Suppressor macrophage treated with lipopolysaccharide for 4 hours (primary cell): ENCODE data around the gene CORO2B.
"Not testable (repeated sequence)": the region's sequence is repeated elsewhere in the genome, so short reads cannot be mapped to it uniquely, and the experiment has no call there.

Source experiments
- DNase-seq: peaks from one replicate; pipeline ENCODE4 v3.0.0-alpha.2; 2020

The CORO2B gene

GRCh38 chr15:68632101-68632500, 53.3 kb downstream of the CORO2B start:
- DNase-seq = no peak

DNA sequence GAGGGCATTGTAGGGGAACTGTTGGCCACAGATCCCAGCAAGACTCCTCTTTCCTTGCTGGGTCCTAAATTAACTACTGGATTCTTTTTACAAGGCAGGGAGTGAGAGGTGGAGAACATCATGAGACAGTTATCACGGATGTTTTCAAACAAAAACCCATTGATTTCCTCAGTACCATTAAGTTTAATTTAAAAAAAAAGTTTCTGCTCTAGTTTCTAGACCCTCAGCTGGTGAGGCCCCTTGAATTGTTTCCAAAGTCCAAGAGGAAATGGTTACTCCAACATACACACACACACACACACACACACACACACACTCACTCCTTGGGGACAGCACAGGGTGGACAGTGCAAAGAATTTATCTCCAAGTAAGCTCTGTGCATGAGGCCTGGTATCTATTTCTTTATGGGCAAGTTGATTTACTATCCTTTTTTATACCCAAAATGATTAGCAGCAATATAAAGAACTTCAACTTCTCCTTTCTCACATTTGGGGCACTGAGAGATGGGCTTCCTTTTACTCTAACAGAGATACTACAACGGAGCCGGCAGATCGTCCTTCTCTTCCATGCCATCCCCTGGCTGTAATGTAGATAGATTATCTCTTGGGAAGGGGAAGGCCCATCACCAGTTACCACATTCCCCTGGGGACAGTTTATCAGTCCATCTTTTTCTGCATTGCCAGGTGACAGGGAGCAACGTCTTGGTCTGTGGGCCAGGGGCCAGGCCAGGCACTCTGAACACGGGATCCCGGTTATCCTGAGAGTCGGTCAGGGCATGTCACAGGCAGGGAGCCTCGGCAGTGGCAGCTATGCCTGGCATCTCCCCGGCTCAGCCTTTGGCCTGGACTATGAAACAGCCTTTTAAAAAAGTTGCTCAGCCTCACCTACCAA, 54.7 kb downstream of the CORO2B start:
- DNase-seq = no peak

DNA sequence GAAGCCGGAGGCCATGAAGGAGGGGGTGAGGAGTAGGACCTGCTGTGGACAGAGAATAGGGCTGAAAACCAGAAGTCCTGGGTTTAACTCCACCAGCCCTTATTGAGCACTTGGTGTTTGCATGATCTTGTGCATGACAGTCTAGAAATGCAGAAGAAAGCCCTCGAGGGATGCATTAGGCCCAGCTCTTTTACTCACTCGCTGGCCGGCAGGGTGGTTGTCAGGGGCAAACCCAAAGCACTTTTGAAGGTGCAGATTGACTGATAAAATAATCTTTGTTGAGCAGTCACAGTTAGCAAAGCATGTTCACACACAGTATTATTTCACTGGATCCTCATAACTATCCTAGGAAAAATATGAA, 55.3 kb downstream of the CORO2B start:
- no peak for DNase-seq

DNA sequence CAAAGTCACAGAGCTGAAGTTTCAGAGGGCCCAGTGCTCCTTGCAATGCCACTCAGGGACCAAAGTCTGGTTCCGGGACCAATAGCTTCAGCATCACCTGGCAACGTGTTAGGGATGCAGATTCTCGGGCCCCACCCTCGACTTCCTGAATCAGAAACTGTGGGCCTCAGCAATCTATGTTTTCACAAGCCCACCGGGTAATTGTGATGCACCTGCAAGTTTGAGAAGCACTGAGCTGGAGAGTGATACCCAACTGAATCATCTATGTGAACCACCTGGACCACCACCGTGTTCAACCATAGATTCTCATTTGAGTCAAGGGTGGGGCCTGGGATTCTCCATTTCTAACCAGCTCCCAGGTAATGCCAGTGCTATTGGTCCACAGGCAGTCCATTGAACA, 55.7 kb downstream of the CORO2B start:
- no peak for DNase-seq

- no peak for DNase-seq
Measured at GRCh38 chr15:68635141-68635540, 56.3 kb downstream of the CORO2B start.

- DNase-seq = no peak
Measured at GRCh38 chr15:68636256-68636655, 57.5 kb downstream of the CORO2B start.

DNA sequence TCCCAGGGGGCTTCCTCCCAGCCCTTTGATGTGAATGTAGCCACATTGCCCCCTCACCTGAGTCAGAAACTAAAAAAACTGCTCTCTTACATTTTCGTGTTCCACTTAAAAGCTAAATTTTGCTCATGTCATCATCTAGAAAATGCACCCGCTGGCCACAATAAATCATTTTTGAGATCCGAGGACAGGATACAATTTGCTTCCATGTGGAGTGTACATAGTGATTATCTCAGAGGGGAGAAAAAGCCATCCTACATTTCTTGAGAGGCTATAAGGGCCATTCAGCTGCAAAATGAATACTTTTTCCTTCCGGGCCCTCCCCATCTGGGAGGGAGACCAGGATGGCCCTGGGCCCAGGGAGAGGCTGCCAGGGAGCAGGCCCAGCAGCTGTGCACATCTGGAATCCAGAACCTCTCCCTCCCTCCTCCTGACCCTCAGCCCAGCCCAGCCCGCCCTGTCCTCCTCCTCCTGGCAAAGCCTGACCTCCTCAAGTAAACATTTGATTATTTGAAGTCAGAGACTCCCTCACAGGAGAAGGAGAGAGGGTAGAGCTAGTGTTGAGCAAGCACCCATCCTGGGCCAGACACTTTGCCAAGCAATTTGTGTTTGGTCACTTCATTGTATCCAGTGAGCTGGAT, 59.1 kb downstream of the CORO2B start:
- DNase-seq = no peak

GRCh38 chr15:68638953-68639515, 60.2 kb downstream of the CORO2B start:
- no peak for DNase-seq

DNA sequence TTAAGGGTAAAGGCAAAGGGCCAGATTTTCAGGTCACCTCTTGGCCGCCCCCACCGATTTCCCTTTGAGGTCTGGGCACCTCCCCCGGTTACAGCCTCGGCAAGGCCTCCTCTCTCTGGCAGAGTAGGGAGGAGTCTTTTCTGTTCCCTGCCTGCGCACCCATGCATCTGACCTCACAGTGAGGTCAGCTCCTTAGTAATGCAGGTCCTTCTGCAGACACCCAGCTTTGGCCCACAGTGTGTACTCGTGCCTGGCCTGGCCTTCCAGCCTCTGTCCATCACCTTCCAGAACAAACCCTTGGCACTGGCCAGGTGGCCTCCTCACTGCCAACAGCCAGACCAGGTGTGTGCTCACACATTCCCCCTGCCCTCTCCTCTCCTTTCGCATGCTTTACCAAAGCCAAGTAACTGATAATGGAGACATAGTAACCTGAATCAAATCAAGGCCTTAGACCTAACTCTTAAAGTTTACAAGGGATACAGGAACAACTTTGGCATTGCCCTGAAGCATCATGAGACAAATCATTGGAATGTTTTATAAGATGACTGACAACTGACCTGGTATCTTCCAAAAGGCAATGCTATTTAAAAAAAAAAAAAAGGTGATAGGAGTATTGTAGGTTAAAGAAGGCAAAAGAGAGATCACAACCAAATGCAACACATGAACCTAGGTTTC, 61.3 kb downstream of the CORO2B start:
- DNase-seq = no peak

DNA sequence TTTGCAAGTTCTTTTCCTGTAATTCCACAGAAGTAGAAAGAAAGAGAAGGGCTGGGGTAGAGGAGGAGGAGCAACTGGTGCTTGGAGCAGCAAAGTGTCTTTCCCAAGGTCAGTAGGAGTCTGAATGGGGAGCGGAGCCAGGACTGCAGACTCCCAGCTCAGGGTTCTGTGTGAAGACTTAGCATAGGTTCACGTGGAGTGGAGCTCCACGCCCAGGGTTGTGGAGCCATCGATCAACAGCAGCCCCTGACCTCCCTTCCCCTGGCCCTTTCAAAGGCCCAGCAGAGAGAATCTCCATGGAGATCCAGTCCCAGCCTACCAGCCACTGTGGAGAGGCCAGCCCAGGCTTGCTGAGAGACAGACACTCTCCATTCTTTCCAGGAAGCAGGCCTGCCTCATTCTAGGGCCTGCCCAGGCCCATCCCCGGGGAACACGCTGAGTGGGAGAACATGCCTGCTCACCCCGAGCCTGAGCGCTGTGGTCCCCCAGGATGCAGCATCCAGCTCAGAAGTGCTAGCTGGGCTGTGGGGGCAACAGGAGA, 62.1 kb downstream of the CORO2B start:
- DNase-seq = no peak

DNA sequence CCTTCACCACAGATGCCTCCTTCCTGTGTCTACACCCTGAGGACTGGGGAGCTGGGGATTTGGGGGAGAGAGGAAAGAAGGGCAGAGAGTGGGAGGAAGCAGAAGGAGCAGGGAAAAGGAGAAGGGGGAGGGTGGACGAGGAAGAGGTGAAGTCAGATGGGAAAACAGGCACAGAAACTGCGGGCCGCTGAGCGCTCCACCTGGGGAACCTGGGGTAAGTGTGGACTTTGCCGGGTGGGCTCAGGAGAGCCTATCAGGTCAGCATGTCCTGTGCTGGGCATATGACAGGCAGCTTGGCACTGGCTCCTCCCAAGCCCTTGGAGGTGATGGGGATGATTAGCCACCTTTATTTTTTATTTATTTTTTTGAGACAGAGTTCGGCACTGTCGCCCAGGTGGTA, 62.6 kb downstream of the CORO2B start:
- no peak for DNase-seq

DNA sequence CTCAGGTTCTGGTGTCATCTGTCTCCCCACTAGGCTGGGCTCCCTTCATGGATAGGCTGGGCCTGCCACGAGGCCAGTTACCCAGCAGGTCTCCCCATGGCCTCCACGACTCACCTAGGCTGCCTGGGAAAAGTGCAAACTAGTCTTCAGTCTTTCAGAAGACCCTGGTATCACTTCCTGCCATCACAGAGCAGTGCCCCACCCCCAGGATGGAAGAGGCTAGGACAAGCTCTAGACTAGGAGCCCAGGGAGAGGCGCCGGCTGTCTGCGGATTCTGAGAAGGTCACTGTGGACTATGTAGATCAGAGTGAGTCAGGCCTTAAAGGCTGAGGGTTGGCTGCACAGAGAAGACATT, 63.7 kb downstream of the CORO2B start:
- no peak for DNase-seq

- no peak for DNase-seq
Measured at GRCh38 chr15:68643216-68643830, 64.5 kb downstream of the CORO2B start.

- no peak for DNase-seq
Measured at GRCh38 chr15:68644083-68644904, 65.5 kb downstream of the CORO2B start.

DNA sequence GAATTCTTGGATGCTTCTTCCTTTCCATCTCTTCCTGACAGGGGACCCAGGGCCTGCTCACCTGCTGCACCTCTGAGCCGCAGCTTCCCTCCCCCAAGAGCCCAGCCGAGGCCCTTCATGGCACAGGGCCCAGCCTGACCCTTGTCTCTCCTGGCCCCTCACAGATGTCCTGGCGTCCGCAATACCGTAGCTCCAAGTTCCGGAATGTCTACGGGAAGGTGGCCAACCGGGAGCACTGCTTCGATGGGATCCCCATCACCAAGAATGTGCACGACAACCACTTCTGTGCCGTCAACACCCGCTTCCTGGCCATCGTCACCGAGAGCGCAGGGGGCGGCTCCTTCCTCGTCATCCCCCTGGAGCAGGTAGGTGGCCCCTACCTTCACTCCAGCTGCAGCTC, 66.2 kb downstream of the CORO2B start:
- DNase-seq = no peak

- peak; percentile 10 for DNase-seq
Measured at GRCh38 chr15:68646156-68646555, 67.4 kb downstream of the CORO2B start.

DNA sequence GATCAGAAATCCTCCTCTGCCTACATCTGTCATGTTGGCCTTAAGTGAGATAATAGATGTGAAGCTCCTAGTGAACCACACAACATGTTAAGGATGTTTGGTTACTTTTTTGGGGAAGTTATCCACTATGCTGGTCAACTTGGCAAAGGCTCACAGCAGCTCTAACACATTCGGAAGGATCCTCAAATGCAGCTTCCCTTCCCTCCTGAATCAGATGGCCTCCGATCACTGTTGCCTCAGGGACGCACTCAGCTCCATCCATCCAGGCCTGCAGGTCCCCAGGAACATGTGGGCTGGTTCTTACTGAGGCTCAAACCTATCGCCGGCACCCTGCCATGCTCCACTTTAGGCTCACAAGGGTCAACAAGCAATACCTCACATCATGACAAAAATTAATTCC, 67.9 kb downstream of the CORO2B start:
- peak; percentile 5 for DNase-seq

DNA sequence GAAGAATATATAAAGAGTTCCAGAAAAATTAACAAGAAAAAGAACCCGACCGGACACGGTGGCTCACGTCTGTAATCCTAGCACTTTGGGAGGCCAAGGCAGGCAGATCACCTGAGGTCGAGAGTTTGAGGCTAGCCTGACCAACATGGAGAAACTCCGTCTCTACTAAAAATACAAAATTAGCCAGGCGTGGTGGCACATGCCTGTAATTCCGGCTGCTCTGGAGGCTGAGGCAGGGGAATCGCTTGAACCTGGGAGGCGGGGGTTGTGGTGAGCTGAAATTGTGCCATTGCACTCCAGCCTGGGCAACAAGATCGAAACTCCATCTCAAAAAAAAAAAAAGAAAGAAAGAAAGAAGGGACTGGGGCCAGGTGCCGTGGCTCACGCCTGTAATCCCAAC, 68.6 kb downstream of the CORO2B start:
- not testable (repeated sequence) for DNase-seq

- DNase-seq = peak; percentile 75
Measured at GRCh38 chr15:68650901-68651709, 72.3 kb downstream of the CORO2B start.

- no peak for DNase-seq
Measured at GRCh38 chr15:68651916-68652525, 73.2 kb downstream of the CORO2B start.
